Dendritic cell treated with granulocyte-macrophage colony-stimulating factor and Interleukin-4, amounts not matched to agents 40 ng/mL and 50 ng/mL, for 4 days (primary cell): Measurements from ENCODE around the gene ENGASE.
"Not testable (repeated sequence)": the region's sequence is repeated elsewhere in the genome, so short reads cannot be mapped to it uniquely, and the experiment has no call there.

Source experiments
- H3K27ac Mint-ChIP-seq: one replicate; pipeline ENCODE4 v1.8.0; 2022; ENCODE audit warnings: mild to moderate bottlenecking, mixed read lengths
- H3K27me3 Mint-ChIP-seq: one replicate; pipeline ENCODE4 v1.8.0; 2022; ENCODE audit warnings: mild to moderate bottlenecking, mixed read lengths
- H3K36me3 Mint-ChIP-seq: one replicate; pipeline ENCODE4 v1.8.0; 2022; ENCODE audit warnings: low read depth, mixed read lengths
- H3K4me1 Mint-ChIP-seq: one replicate; pipeline ENCODE4 v1.8.0; 2022; ENCODE audit warnings: low read depth, mixed read lengths
- H3K4me3 Mint-ChIP-seq: one replicate; pipeline ENCODE4 v1.8.0; 2022; ENCODE audit warnings: mild to moderate bottlenecking, moderate library complexity, mixed read lengths
- H3K9me3 Mint-ChIP-seq: one replicate; pipeline ENCODE4 v1.8.0; 2022; ENCODE audit warnings: mixed read lengths
- intact Hi-C: fragments of 100-400 bp; cut with micrococcal nuclease; formaldehyde crosslinking; loops from one replicate; pipeline ENCODE4 v1.15.0; 2022

ENGASE gene

GRCh38 chr17:79074121-79074648, 439 bp upstream of the ENGASE start:
- Mint-ChIP-seq H3K27ac (peak overlapping the region; percentile 92), H3K36me3 (peaks cover 31% of the 10 kb centered on the region), H3K4me3 (peak overlapping the region; percentile 13), H3K4me1 (peaks cover 29% of the 10 kb centered on the region)
- H3K27me3 Mint-ChIP-seq, intact Hi-C loops, H3K9me3 Mint-ChIP-seq: not testable (repeated sequence)

- Mint-ChIP-seq H3K36me3 (peaks cover 43% of the 10 kb centered on the region), H3K9me3 (no peaks in the 10 kb centered on the region), H3K4me1 (peaks cover 29% of the 10 kb centered on the region), H3K27me3 (peaks cover 1% of the 10 kb centered on the region), H3K4me3 (peak overlapping the region; percentile 95), H3K27ac (peak overlapping the region; percentile 92)
- intact Hi-C loops, result no loop called here
These were observed 774 bp downstream of the ENGASE start for GRCh38 chr17:79075446-79075750.

- H3K9me3 Mint-ChIP-seq, result no peaks in the 10 kb centered on the region
- H3K4me3 Mint-ChIP-seq, result peak overlapping the region; percentile 95
- H3K36me3 Mint-ChIP-seq, result peaks cover 49% of the 10 kb centered on the region
- H3K27ac Mint-ChIP-seq, result peak overlapping the region; percentile 92
- no peaks in the 10 kb centered on the region for H3K27me3 Mint-ChIP-seq
- intact Hi-C loops, result no loop called here
- H3K4me1 Mint-ChIP-seq, result peaks cover 29% of the 10 kb centered on the region
These were observed 1.3 kb downstream of the ENGASE start for GRCh38 chr17:79075861-79076406.

DNA sequence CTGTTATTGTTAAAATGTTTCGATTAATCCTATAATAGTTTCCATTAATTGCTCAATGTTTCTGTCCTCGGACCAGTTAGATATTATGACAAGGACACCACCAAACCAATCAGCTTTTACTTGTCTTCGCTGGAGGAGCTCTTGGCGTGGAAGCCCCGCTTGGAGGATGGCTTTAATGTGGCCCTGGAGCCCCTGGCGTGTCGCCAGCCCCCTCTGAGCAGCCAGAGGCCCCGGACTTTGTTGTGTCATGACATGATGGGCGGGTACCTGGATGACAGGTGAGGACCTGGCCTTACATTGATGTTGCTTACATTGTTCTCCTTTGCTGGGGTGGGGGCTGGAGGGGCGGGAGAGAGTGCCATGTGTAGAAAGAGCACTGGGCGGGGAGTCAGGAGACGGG, 3.0 kb downstream of the ENGASE start:
- no peak overlapping the region for H3K27ac Mint-ChIP-seq

GRCh38 chr17:79078476-79079190, 4.0 kb downstream of the ENGASE start:
- Mint-ChIP-seq H3K4me3 (no peak overlapping the region), H3K27ac (no peak overlapping the region), H3K36me3 (peaks cover 76% of the 10 kb centered on the region), H3K4me1 (peaks cover 25% of the 10 kb centered on the region), H3K27me3 (no peaks in the 10 kb centered on the region), H3K9me3 (no peaks in the 10 kb centered on the region)
- intact Hi-C loops, result no loop called here

More for the DNA sequence above, 3.0 kb downstream of the ENGASE start:
- no peak overlapping the region for H3K4me3 Mint-ChIP-seq
- H3K36me3 Mint-ChIP-seq, result peaks cover 65% of the 10 kb centered on the region
- peaks cover 29% of the 10 kb centered on the region for H3K4me1 Mint-ChIP-seq
- no peaks in the 10 kb centered on the region for H3K27me3 Mint-ChIP-seq
- intact Hi-C loops, result no loop called here
- no peaks in the 10 kb centered on the region for H3K9me3 Mint-ChIP-seq

- Mint-ChIP-seq H3K27ac (no peak overlapping the region), H3K4me1 (peaks cover 19% of the 10 kb centered on the region), H3K36me3 (peaks cover 85% of the 10 kb centered on the region), H3K9me3 (no peaks in the 10 kb centered on the region), H3K4me3 (no peak overlapping the region), H3K27me3 (no peaks in the 10 kb centered on the region)
- intact Hi-C loops, result loop anchor here (5.0 kb wide), 1 partner anchor 32 kb away; no protein-coding TSS in a partner anchor
These were observed 5.0 kb downstream of the ENGASE start for GRCh38 chr17:79079421-79080200.

DNA sequence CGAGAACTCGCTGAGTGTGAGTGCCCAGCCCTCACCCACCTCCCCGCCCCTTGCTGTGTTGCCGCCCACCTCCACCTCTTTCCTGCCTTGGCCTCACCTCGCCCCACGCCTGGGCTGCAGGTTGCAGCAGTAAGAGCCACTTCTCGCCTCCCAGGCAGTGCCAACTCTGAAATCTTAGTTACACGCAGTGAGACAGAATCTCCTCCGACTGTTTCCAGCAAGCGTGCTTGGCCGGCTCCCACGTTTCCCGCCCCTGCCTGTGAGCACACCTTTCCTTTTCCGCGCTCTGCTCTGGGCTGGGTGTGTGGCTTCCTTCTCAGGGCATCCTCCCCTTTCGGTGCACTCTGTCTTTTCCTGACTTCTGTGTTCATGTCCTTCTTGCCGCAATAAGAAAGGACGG, 5.7 kb downstream of the ENGASE start:
- intact Hi-C loops, result loop anchor here (5.0 kb wide), 1 partner anchor 33 kb away; no protein-coding TSS in a partner anchor
- no peak overlapping the region for H3K4me3 Mint-ChIP-seq
- peaks cover 87% of the 10 kb centered on the region for H3K36me3 Mint-ChIP-seq
- peaks cover 15% of the 10 kb centered on the region for H3K4me1 Mint-ChIP-seq
- H3K27me3 Mint-ChIP-seq, result no peaks in the 10 kb centered on the region
- no peaks in the 10 kb centered on the region for H3K9me3 Mint-ChIP-seq
- H3K27ac Mint-ChIP-seq, result no peak overlapping the region

- Mint-ChIP-seq H3K9me3 (no peaks in the 10 kb centered on the region), H3K4me1 (peaks cover 11% of the 10 kb centered on the region), H3K27me3 (no peaks in the 10 kb centered on the region), H3K27ac (no peak overlapping the region), H3K36me3 (peaks cover 87% of the 10 kb centered on the region), H3K4me3 (no peak overlapping the region)
- intact Hi-C loops, result loop anchor here (5.0 kb wide), 1 partner anchor 34 kb away; no protein-coding TSS in a partner anchor
These were observed 6.2 kb downstream of the ENGASE start for GRCh38 chr17:79080761-79081290.

- intact Hi-C loops, result loop anchor here (1.0 to 5.0 kb wide), 2 partner anchors 16 to 34 kb away; no protein-coding TSS in a partner anchor
- Mint-ChIP-seq H3K27ac (no peak overlapping the region), H3K36me3 (peaks cover 95% of the 10 kb centered on the region), H3K4me1 (peaks cover 2% of the 10 kb centered on the region), H3K27me3 (no peaks in the 10 kb centered on the region), H3K9me3 (no peaks in the 10 kb centered on the region), H3K4me3 (no peak overlapping the region)
These were observed 7.1 kb downstream of the ENGASE start for GRCh38 chr17:79081571-79082276.

DNA sequence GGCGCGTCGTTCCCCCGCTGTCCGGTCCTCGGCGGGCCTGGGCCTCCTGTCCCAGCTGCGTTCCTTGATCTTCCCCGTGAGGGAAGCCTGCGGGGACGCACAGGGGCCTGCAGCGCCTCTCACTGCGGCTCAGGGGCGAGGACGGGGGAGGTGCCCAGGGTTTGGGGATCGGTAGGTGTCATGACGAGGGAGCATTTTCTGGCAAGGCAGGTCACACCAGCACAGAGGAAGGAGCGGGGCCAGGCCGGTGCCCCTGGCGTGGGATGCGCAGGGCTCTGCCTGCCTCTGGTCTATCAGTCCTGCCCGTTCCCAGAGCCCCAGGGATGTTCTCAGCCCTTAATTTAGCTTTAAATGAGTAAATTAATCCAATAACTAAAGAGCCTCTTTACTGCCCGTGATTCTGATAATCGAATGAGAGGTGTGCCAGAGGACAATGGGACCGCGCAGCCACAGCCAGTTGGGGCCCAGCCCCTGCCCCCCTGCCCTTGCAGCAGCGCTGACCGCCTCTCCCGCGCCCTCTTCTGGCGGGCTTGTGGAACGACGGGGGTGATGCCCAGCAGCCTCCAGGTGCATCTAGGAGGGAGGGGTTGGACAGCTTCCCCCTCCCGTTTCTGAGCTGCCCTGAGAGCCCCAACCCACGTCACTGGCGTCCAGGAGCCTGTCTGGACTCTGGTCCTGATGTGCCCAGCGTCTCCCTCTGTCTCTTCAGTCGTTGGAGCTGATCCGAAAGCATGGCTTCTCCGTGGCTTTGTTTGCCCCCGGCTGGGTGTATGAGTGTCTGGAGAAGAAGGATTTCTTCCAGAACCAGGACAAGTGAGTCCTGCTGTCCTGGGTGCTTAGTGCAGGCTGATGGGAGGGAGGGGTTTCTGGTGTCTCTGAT, 7.9 kb downstream of the ENGASE start:
- Mint-ChIP-seq H3K4me3 (no peak overlapping the region), H3K27ac (no peak overlapping the region), H3K4me1 (no peaks in the 10 kb centered on the region), H3K27me3 (no peaks in the 10 kb centered on the region), H3K9me3 (no peaks in the 10 kb centered on the region), H3K36me3 (peaks cover 100% of the 10 kb centered on the region)
- intact Hi-C loops, result loop anchor here (1.0 to 5.0 kb wide), 2 partner anchors 17 to 35 kb away; no protein-coding TSS in a partner anchor

DNA sequence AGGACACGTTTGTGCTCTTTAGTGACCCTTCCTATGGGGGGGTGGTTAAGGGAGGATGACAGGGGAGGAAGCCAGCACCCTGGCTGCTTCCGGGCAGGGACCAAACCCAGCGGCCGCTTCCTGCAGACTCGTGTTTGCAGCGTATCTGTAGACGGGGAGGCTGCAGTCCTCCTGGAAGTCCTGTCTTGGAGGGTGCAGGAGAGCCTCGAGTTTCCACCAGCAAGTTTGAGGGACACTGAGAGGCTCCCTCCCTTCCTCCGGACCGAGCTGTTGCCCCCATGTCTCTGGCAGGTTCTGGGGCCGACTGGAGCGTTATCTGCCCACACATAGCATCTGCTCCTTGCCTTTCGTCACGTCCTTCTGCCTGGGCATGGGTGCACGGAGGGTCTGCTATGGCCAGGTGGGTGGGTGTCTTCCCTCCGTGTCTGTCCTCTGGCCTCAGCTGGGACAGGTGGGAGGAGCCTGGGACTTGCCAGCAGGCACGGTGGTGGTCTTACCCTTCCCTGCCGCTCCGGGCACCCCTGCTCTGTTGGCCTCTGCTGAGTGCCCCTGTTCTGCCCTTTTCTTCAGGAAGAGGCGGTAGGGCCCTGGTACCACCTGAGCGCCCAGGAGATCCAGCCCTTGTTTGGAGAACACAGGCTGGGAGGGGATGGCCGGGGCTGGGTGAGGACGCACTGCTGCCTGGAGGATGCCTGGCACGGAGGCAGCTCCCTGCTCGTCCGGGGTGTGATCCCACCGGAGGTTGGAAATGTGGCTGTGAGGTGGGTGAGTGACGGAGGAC, 8.8 kb downstream of the ENGASE start:
- no peaks in the 10 kb centered on the region for H3K4me1 Mint-ChIP-seq
- intact Hi-C loops, result loop anchor here (5.0 kb wide), 1 partner anchor 36 kb away; no protein-coding TSS in a partner anchor
- H3K9me3 Mint-ChIP-seq, result no peaks in the 10 kb centered on the region
- no peaks in the 10 kb centered on the region for H3K27me3 Mint-ChIP-seq
- H3K36me3 Mint-ChIP-seq, result peaks cover 100% of the 10 kb centered on the region
- H3K4me3 Mint-ChIP-seq, result no peak overlapping the region
- H3K27ac Mint-ChIP-seq, result no peak overlapping the region
